ENCODE results near the gene GCDH.

GCDH gene

GRCh38 chr19:12937927-12938778 is 47.2 kb downstream of the GCDH start, which contains the start of gene CALR:
CALR (plus strand) TSS chr19:12938609; CDS start chr19:12938680, 71 bp downstream.
- Histone ChIP-seq H3K27ac (ENCODE audit: low read depth, low read length) (peak within 1 kb of the TSS; percentile 95), H3K36me3 (ENCODE audit: control insufficient read depth, low read length) (peaks cover 49% of the 10 kb centered on the region), H3K27me3 (ENCODE audit: control insufficient read depth, low read length) (no peaks in the 10 kb centered on the region), H3K9me2 (replicated peaks; ENCODE audit: control insufficient read depth, low read length) (no peaks in the 10 kb centered on the region), H3F3A (ENCODE audit: control insufficient read depth, insufficient read depth) (peaks cover 56% of the 10 kb centered on the region), H3K4me3 (ENCODE audit: low read length) (peak within 1 kb of the TSS; percentile 86), H3K4me1 (ENCODE audit: control insufficient read depth, low read length) (peaks cover 60% of the 10 kb centered on the region), H3K9me3 (ENCODE audit: control insufficient read depth, insufficient read depth, low read length) (no peaks in the 10 kb centered on the region), H3K79me2 (ENCODE audit: control insufficient read depth, low read length) (peaks cover 45% of the 10 kb centered on the region), H3K4me2 (ENCODE audit: low read length) (peak within 1 kb of the TSS; percentile 88), H4K20me1 (ENCODE audit: control insufficient read depth, insufficient read depth, low read depth, low read length) (peaks cover 22% of the 10 kb centered on the region)
- TF ChIP-seq CTCF (IDR thresholded peaks at IDR 0.05; ENCODE audit: low read depth, low read length, poor library complexity, severe bottlenecking) (no peak), EZH2phosphoT487 (IDR thresholded peaks at IDR 0.05; ENCODE audit: borderline replicate concordance, low read length) (no peak)

GRCh38 chr19:12938779-12939601 is 48.0 kb downstream of the GCDH start:
- H3K9me2 ChIP-seq (replicated peaks; ENCODE audit: control insufficient read depth, low read length), result no peaks in the 10 kb centered on the region
- peaks cover 65% of the 10 kb centered on the region for H3F3A ChIP-seq (ENCODE audit: control insufficient read depth, insufficient read depth)
- H3K27me3 ChIP-seq (ENCODE audit: control insufficient read depth, low read length), result no peaks in the 10 kb centered on the region
- H3K36me3 ChIP-seq (ENCODE audit: control insufficient read depth, low read length), result peaks cover 54% of the 10 kb centered on the region
- peak overlapping the region; percentile 85 for H3K4me2 ChIP-seq (ENCODE audit: low read length)
- TF ChIP-seq EZH2phosphoT487 (IDR thresholded peaks at IDR 0.05; ENCODE audit: borderline replicate concordance, low read length), result no peak
- TF ChIP-seq CTCF (IDR thresholded peaks at IDR 0.05; ENCODE audit: low read depth, low read length, poor library complexity, severe bottlenecking), result peak; percentile 26
- no peaks in the 10 kb centered on the region for H3K9me3 ChIP-seq (ENCODE audit: control insufficient read depth, insufficient read depth, low read length)
- peaks cover 22% of the 10 kb centered on the region for H4K20me1 ChIP-seq (ENCODE audit: control insufficient read depth, insufficient read depth, low read depth, low read length)
- peaks cover 37% of the 10 kb centered on the region for H3K79me2 ChIP-seq (ENCODE audit: control insufficient read depth, low read length)
- peak overlapping the region; percentile 75 for H3K27ac ChIP-seq (ENCODE audit: low read depth, low read length)
- H3K4me3 ChIP-seq (ENCODE audit: low read length), result peak overlapping the region; percentile 86
- H3K4me1 ChIP-seq (ENCODE audit: control insufficient read depth, low read length), result peaks cover 63% of the 10 kb centered on the region

DNA sequence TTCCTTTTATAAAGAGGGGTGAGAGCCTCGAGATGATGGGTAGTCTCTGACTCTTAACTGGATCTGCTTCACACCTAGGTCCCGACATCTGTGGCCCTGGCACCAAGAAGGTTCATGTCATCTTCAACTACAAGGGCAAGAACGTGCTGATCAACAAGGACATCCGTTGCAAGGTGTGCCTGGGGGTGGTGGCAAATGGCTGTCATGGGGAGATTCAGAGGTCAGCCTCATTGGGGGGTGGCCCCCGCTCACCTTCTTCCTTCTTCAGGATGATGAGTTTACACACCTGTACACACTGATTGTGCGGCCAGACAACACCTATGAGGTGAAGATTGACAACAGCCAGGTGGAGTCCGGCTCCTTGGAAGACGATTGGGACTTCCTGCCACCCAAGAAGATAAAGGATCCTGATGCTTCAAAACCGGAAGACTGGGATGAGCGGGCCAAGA is 49.0 kb downstream of the GCDH start:
- Histone ChIP-seq H3K27me3 (ENCODE audit: control insufficient read depth, low read length) (no peaks in the 10 kb centered on the region), H3K9me2 (replicated peaks; ENCODE audit: control insufficient read depth, low read length) (no peaks in the 10 kb centered on the region), H4K20me1 (ENCODE audit: control insufficient read depth, insufficient read depth, low read depth, low read length) (peaks cover 22% of the 10 kb centered on the region), H3K4me2 (ENCODE audit: low read length) (peak overlapping the region; percentile 85), H3K79me2 (ENCODE audit: control insufficient read depth, low read length) (peaks cover 35% of the 10 kb centered on the region), H3K4me1 (ENCODE audit: control insufficient read depth, low read length) (peaks cover 68% of the 10 kb centered on the region), H3K27ac (ENCODE audit: low read depth, low read length) (peak overlapping the region; percentile 75), H3K36me3 (ENCODE audit: control insufficient read depth, low read length) (peaks cover 62% of the 10 kb centered on the region), H3K9me3 (ENCODE audit: control insufficient read depth, insufficient read depth, low read length) (no peaks in the 10 kb centered on the region), H3K4me3 (ENCODE audit: low read length) (peak overlapping the region; percentile 86), H3F3A (ENCODE audit: control insufficient read depth, insufficient read depth) (peaks cover 75% of the 10 kb centered on the region)
- TF ChIP-seq EZH2phosphoT487 (IDR thresholded peaks at IDR 0.05; ENCODE audit: borderline replicate concordance, low read length) (no peak), CTCF (IDR thresholded peaks at IDR 0.05; ENCODE audit: low read depth, low read length, poor library complexity, severe bottlenecking) (no peak)
